Activated naive CD4-positive, alpha-beta T cell treated with anti-CD3 and anti-CD28 coated beads, Interleukin-2, amount 10 ng/mL, durations not matched to agents 7 days and 5 days (primary cell): ENCODE measurements around the gene OR2T27.
"Not testable (repeated sequence)": the region's sequence is repeated elsewhere in the genome, so short reads cannot be mapped to it uniquely, and the experiment has no call there.

Experiments used
- CTCF ChIA-PET: fragments of 350-600 bp; sonication (Branson Sonifier 250); formaldehyde crosslinking; loops from one replicate; lab custom pipeline; 2021; ENCODE audit warnings: antibody characterized with exemption; lab: Charles Lee
- DNase-seq: peaks from one replicate; pipeline ENCODE4 v3.0.0-alpha.2; 2020
- H3K27ac Mint-ChIP-seq: one replicate; pipeline ENCODE4 v1.8.0; 2021; ENCODE audit warnings: mild to moderate bottlenecking, moderate library complexity, mixed read lengths
- H3K27me3 Mint-ChIP-seq: one replicate; pipeline ENCODE4 v1.8.0; 2021; ENCODE audit warnings: mild to moderate bottlenecking, mixed read lengths
- H3K36me3 Mint-ChIP-seq: one replicate; pipeline ENCODE4 v1.8.0; 2021; ENCODE audit warnings: mixed read lengths
- H3K4me1 Mint-ChIP-seq: one replicate; pipeline ENCODE4 v1.8.0; 2021; ENCODE audit warnings: mixed read lengths
- H3K4me3 Mint-ChIP-seq: one replicate; pipeline ENCODE4 v1.8.0; 2021; ENCODE audit warnings: mild to moderate bottlenecking, moderate library complexity, mixed read lengths
- H3K9me3 Mint-ChIP-seq: one replicate; pipeline ENCODE4 v1.8.0; 2021; ENCODE audit warnings: mixed read lengths

OR2T27 gene

GRCh38 chr1:248663453-248664328 is 8.4 kb upstream of the OR2T27 start:
- DNase-seq: not testable (repeated sequence)

DNA sequence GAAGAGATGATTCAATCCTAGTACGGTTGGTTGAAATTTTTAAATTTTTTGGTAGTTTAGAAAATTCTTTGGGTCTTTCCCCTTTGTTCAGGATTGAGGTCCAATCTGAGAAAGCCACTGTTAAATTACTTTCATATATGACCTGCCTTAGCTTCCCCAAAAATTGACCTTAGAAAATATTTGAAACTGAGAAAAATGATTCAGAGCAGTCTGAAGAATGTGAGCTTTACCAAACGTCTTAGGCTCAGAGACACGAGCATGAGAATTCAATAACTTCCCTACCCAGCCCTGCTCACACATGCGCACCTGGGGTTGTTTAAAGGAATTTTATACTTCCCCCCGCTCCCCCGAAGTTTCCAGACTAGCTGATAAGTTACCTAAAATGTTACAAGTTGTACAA is 1.5 kb upstream of the OR2T27 start:
- H3K4me1 Mint-ChIP-seq, CTCF ChIA-PET, H3K36me3 Mint-ChIP-seq, H3K9me3 Mint-ChIP-seq, H3K4me3 Mint-ChIP-seq, H3K27ac Mint-ChIP-seq, DNase-seq, H3K27me3 Mint-ChIP-seq: not testable (repeated sequence)

More at GRCh38 chr1:248663453-248664328, 8.4 kb upstream of the OR2T27 start:
- H3K9me3 Mint-ChIP-seq, H3K36me3 Mint-ChIP-seq, H3K4me1 Mint-ChIP-seq, H3K4me3 Mint-ChIP-seq, H3K27me3 Mint-ChIP-seq, H3K27ac Mint-ChIP-seq, CTCF ChIA-PET: not testable (repeated sequence)

GRCh38 chr1:248648770-248649536 is 6.4 kb downstream of the OR2T27 start:
- H3K4me3 Mint-ChIP-seq, H3K4me1 Mint-ChIP-seq, H3K9me3 Mint-ChIP-seq, H3K27me3 Mint-ChIP-seq, H3K27ac Mint-ChIP-seq, H3K36me3 Mint-ChIP-seq, DNase-seq, CTCF ChIA-PET: not testable (repeated sequence)

- H3K4me1 Mint-ChIP-seq, CTCF ChIA-PET, H3K27ac Mint-ChIP-seq, DNase-seq, H3K9me3 Mint-ChIP-seq, H3K36me3 Mint-ChIP-seq, H3K27me3 Mint-ChIP-seq, H3K4me3 Mint-ChIP-seq: not testable (repeated sequence)
Observed at GRCh38 chr1:248645178-248645577, 10.2 kb downstream of the OR2T27 start, which contains the start of gene OR2T35. Gene OR2T35, minus strand, starts transcription at chr1:248645278. Its CDS starts 6,020 bp downstream, at chr1:248639258.

- H3K36me3 Mint-ChIP-seq, H3K4me3 Mint-ChIP-seq, H3K27me3 Mint-ChIP-seq, H3K9me3 Mint-ChIP-seq, DNase-seq, CTCF ChIA-PET, H3K27ac Mint-ChIP-seq, H3K4me1 Mint-ChIP-seq: not testable (repeated sequence)
Observed at GRCh38 chr1:248642971-248643651, 12.2 kb downstream of the OR2T27 start.

GRCh38 chr1:248641583-248641982 is 13.7 kb downstream of the OR2T27 start:
- H3K9me3 Mint-ChIP-seq, H3K36me3 Mint-ChIP-seq, H3K27ac Mint-ChIP-seq, H3K4me3 Mint-ChIP-seq, DNase-seq, CTCF ChIA-PET, H3K4me1 Mint-ChIP-seq, H3K27me3 Mint-ChIP-seq: not testable (repeated sequence)

GRCh38 chr1:248640906-248641305 is 14.4 kb downstream of the OR2T27 start:
- H3K36me3 Mint-ChIP-seq, H3K27me3 Mint-ChIP-seq, H3K9me3 Mint-ChIP-seq, H3K27ac Mint-ChIP-seq, H3K4me1 Mint-ChIP-seq, DNase-seq, CTCF ChIA-PET, H3K4me3 Mint-ChIP-seq: not testable (repeated sequence)

- H3K27ac Mint-ChIP-seq, CTCF ChIA-PET, H3K4me1 Mint-ChIP-seq: not testable (repeated sequence)
Observed at GRCh38 chr1:248639652-248640051, 15.7 kb downstream of the OR2T27 start.

GRCh38 chr1:248636612-248637011 is 18.7 kb downstream of the OR2T27 start:
- H3K27me3 Mint-ChIP-seq, H3K27ac Mint-ChIP-seq, H3K9me3 Mint-ChIP-seq, CTCF ChIA-PET, H3K4me1 Mint-ChIP-seq, DNase-seq, H3K36me3 Mint-ChIP-seq, H3K4me3 Mint-ChIP-seq: not testable (repeated sequence)

More at GRCh38 chr1:248639652-248640051, 15.7 kb downstream of the OR2T27 start:
- H3K27me3 Mint-ChIP-seq, DNase-seq, H3K4me3 Mint-ChIP-seq, H3K36me3 Mint-ChIP-seq, H3K9me3 Mint-ChIP-seq: not testable (repeated sequence)

GRCh38 chr1:248634991-248635390 is 20.3 kb downstream of the OR2T27 start, which contains the start of gene OR2T11:
Gene OR2T11, minus strand, starts transcription at chr1:248635091. Its CDS starts 7,963 bp downstream, at chr1:248627128.
- H3K36me3 Mint-ChIP-seq, H3K27ac Mint-ChIP-seq, DNase-seq, H3K9me3 Mint-ChIP-seq, H3K4me3 Mint-ChIP-seq, CTCF ChIA-PET, H3K4me1 Mint-ChIP-seq, H3K27me3 Mint-ChIP-seq: not testable (repeated sequence)

DNA sequence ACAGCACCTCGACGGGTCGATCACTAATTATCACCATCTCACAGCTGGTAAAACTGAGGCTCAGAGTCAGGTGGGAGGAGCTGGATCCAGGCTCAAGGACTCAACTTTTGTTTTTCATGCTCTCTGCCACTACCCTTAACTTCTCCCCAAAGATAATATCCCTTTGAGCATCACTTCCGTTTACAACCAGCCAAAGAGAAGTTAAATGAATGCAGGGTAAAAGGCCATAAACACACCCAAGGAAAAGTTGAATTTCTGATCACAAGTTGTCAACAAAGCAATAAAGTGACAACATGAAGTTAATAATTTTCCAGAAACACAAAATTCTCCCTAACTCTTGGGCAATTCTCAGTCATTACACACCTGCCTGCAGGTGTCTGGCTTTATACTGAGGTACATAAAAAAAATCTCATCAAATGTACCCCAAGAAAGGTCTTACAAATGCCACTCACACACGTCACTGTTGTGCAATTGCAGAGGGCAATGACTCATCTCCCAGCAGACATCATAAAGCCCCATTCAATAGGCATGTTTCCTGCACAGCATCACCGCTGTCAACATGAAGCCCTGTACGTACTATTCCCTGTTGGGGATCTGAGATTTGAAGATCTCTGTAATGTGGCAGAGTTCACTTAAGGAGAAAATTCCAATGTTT is 23.8 kb downstream of the OR2T27 start:
- Mint-ChIP-seq H3K27me3 (no peaks in the 10 kb centered on the region), H3K4me1 (no peaks in the 10 kb centered on the region), H3K4me3 (no peak overlapping the region), H3K36me3 (no peaks in the 10 kb centered on the region), H3K27ac (no peak overlapping the region), H3K9me3 (no peaks in the 10 kb centered on the region)
- no peak for DNase-seq
- CTCF ChIA-PET: no interaction called here

- CTCF ChIA-PET: interaction anchor here (0.6 kb wide), 1 partner anchor 17 kb away, joined by 3 read pairs; no protein-coding TSS in a partner anchor
- Mint-ChIP-seq H3K27ac (no peak overlapping the region), H3K27me3 (no peaks in the 10 kb centered on the region), H3K4me3 (no peak overlapping the region), H3K4me1 (no peaks in the 10 kb centered on the region), H3K9me3 (no peaks in the 10 kb centered on the region), H3K36me3 (no peaks in the 10 kb centered on the region)
- DNase-seq: no peak
Observed at GRCh38 chr1:248630551-248630950, 24.8 kb downstream of the OR2T27 start.

- H3K27ac Mint-ChIP-seq: no peak overlapping the region
- CTCF ChIA-PET: no interaction called here
- H3K4me1 Mint-ChIP-seq: no peaks in the 10 kb centered on the region
- no peaks in the 10 kb centered on the region for H3K9me3 Mint-ChIP-seq
- no peak overlapping the region for H3K4me3 Mint-ChIP-seq
- no peaks in the 10 kb centered on the region for H3K36me3 Mint-ChIP-seq
- no peaks in the 10 kb centered on the region for H3K27me3 Mint-ChIP-seq
- DNase-seq: no peak
Observed at GRCh38 chr1:248627971-248628844, 27.1 kb downstream of the OR2T27 start.
